OCI-LY1 (cell line): ENCODE results near the gene PRSS8.
"Not testable (repeated sequence)": the region's sequence is repeated elsewhere in the genome, so short reads cannot be mapped to it uniquely, and the experiment has no call there.

Source experiments
- CTCF ChIP-seq: fragments of 200-600 bp; sonication (generic), shearing (Covaris generic); IDR thresholded peaks from 2 replicates; pipeline ENCODE4 v1.5.1; 2017; ENCODE audit warnings: mild to moderate bottlenecking, antibody characterized with exemption, low read length, moderate library complexity, mixed read lengths
- EZH2 ChIP-seq: fragments of 200-600 bp; sonication (generic), shearing (Covaris generic); IDR thresholded peaks from 2 replicates; pipeline ENCODE4 v1.8.0; 2017; ENCODE audit warnings: borderline replicate concordance, mixed run types, mild to moderate bottlenecking, antibody characterized with exemption, low read length, moderate library complexity, mixed read lengths

- TF ChIP-seq CTCF, EZH2: not testable (repeated sequence)
Observed at GRCh38 chr16:31141071-31141469, 5.5 kb upstream of the PRSS8 start.
